IPS-18a (cell line): ENCODE data around the gene GFER.
"Not testable (repeated sequence)": the region's sequence is repeated elsewhere in the genome, so short reads cannot be mapped to it uniquely, and the experiment has no call there.

Source experiments
- H3K27ac ChIP-seq: one replicate; pipeline ENCODE4 v1.5.1; 2013; ENCODE audit warnings: low read length
- H3K27me3 ChIP-seq: one replicate; pipeline ENCODE4 v1.6.1; 2013; ENCODE audit warnings: mild to moderate bottlenecking, low read length; ENCODE audit not compliant: control insufficient read depth, insufficient read depth
- H3K36me3 ChIP-seq: one replicate; pipeline ENCODE4 v1.6.1; 2013; ENCODE audit warnings: low read depth, low read length; ENCODE audit not compliant: control insufficient read depth
- H3K4me1 ChIP-seq: one replicate; pipeline ENCODE4 v1.6.1; 2013; ENCODE audit warnings: low read depth, low read length; ENCODE audit not compliant: control insufficient read depth
- H3K4me3 ChIP-seq: one replicate; pipeline ENCODE4 v1.5.1; 2013; ENCODE audit warnings: low read length
- H3K9ac ChIP-seq: one replicate; pipeline ENCODE4 v1.6.1; 2013; ENCODE audit warnings: mild to moderate bottlenecking, low read length, moderate library complexity
- H3K9me3 ChIP-seq: one replicate; pipeline ENCODE4 v1.6.1; 2013; ENCODE audit warnings: low read depth, low read length; ENCODE audit not compliant: control insufficient read depth

The GFER gene

DNA sequence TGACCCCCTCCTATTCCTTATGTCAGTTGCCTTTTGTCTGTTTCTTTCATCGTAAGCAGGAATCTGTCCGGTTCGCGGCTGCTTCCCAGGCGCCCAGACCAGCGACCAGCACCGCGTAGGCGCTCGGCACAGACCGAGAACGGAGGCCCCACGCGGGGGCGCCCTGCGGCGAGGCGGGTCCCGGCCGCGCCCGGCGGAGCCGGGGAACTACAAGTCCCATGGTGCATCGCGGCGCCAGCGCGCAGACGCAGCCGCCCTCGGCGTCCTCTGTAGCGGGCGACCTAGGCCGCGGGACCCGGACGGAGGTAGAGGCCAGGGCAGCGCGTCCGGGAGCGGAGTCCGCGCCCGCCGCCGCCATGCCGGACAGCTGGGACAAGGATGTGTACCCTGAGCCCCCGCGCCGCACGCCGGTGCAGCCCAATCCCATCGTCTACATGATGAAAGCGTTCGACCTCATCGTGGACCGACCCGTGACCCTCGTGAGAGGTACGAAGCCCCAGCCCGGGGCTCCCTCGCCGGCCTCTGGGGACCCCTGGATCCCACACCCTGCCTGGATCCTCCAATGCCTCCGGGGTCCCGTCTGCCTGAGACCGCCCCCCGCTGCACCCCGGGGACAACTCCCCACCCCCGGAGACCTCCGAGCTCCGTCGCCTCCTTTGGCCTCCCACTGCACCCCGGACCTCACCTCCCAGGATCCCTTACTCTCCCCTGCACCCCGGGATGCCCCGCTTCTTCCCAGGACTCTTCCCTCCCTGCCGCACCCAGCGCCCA lies 24.5 kb upstream of the GFER start, which contains the start of gene NDUFB10:
Gene NDUFB10 (plus strand): TSS at position 270 of the 771 bp plus-strand sequence. CDS start 87 bp downstream, at position 357.
- Histone ChIP-seq H3K27me3 (no peaks in the 10 kb centered on the region), H3K4me1 (peaks cover 10% of the 10 kb centered on the region), H3K9me3 (no peaks in the 10 kb centered on the region), H3K4me3 (peak within 1 kb of the TSS; percentile 83), H3K9ac (peak within 1 kb of the TSS; percentile 88), H3K27ac (no peak within 1 kb of the TSS), H3K36me3 (peaks cover 30% of the 10 kb centered on the region)

DNA sequence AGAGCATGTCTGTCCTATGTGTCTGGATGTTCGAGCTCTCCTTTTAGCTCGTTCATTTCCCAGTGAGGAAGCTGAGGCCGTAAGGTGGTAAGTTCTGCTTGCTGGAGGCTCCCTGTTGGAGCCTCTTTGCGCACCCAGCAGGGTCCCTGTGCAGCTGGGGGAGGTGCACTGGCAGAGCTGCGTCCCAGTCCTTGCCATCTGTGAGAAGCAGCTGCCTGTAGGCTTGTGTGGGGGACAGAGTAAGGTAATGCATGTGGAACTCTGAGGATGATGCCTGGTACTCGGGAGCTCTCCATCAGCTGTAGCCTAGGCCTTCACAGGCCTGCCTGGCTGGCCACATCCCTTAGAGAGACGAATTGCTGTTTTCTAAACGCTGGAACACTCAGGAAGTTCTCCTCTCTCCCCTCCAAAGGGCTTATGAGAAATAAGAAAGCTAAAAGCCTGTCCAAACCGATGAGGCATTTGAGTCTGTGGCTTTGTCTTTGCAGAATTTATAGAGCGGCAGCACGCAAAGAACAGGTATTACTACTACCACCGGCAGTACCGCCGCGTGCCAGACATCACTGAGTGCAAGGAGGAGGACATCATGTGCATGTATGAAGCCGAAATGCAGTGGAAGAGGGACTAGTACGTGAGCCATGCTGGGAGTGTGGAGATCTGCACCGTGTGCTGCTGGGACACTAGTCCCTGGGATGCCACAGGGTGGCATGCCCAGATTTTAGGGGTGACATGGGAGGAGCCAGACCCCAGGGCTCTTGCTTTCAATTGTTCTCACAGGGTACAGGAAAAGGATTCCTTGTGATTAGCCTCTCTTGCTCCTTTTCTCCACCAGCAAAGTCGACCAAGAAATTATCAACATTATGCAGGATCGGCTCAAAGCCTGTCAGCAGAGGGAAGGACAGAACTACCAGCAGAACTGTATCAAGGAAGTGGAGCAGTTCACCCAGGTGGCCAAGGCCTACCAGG lies 23.0 kb upstream of the GFER start:
- no peak overlapping the region for H3K27ac ChIP-seq

DNA sequence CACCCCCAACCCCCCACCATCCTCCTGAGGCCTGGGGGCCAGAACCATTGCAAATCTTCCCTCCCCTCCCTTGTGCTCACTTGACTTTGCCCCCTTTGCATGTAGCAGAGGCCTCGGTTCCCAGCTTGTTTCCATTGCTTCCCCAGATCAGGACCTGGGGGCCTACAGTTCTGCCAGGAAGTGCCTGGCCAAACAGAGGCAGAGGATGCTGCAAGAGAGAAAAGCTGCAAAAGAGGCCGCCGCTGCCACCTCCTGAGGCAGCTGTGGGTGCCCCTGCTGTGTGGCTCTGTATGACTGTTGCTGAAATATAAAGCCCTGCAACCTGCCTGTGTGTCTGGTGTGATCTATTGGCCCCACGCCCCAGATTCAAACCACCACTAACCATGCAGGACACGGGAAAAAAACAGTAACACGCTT lies 22.3 kb upstream of the GFER start:
- Histone ChIP-seq H3K4me1 (peaks cover 10% of the 10 kb centered on the region), H3K4me3 (peak overlapping the region; percentile 80), H3K9me3 (no peaks in the 10 kb centered on the region), H3K27ac (no peak overlapping the region), H3K36me3 (peaks cover 30% of the 10 kb centered on the region), H3K27me3 (no peaks in the 10 kb centered on the region), H3K9ac (no peak overlapping the region)

More for the DNA sequence above, 23.0 kb upstream of the GFER start:
- Histone ChIP-seq H3K27me3 (no peaks in the 10 kb centered on the region), H3K36me3 (peaks cover 30% of the 10 kb centered on the region), H3K9me3 (no peaks in the 10 kb centered on the region), H3K4me3 (peak overlapping the region; percentile 83), H3K4me1 (peaks cover 10% of the 10 kb centered on the region), H3K9ac (no peak overlapping the region)

DNA sequence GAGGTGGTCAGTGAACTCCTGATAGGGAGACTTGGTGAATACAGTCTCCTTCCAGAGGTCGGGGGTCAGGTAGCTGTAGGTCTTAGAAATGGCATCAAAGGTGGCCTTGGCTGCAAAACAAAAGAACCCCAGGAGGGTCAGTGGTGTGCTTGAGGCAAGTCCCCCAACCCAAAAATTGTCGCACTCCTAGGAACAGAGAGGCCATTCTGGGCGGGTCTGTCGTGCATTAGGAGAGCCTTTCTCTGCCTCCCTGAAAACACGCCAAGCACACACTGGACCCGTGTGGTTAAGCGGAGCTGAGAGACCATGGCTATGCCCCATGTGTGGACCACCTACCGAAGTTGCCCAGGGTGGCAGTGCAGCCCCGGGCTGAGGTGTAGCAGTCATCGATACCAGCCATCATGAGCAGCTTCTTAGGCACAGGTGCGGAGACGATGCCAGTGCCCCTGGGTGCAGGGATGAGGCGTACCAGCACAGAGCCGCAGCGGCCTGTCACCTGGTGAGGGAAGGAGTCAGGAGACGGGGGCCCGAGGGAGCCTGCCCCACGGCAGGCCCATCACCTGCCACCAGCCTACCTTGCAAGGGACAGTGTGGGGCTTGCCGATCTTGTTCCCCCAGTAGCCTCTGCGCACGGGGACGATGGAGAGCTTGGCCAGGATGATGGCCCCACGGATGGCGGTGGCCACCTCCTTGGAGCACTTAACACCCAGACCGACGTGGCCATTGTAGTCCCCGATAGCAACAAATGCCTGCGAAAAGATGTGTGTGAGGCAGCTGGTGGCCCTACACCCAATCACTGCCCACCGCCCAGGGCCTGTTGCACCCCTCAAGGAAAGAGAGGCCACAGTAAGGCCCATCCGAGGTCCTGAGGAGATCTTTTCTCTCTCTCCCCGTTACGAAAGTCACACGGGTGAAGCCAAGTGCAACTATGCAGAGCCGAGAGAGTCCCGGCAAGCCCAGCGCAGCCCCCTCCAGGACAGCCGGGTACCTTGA lies 21.5 kb upstream of the GFER start:
- not testable (repeated sequence) for H3K27me3 ChIP-seq, H3K9me3 ChIP-seq, H3K27ac ChIP-seq
- H3K4me1 ChIP-seq, result peaks cover 10% of the 10 kb centered on the region
- peaks cover 30% of the 10 kb centered on the region for H3K36me3 ChIP-seq
- H3K4me3 ChIP-seq, result peak overlapping the region; percentile 80
- H3K9ac ChIP-seq, result peak overlapping the region; percentile 91

DNA sequence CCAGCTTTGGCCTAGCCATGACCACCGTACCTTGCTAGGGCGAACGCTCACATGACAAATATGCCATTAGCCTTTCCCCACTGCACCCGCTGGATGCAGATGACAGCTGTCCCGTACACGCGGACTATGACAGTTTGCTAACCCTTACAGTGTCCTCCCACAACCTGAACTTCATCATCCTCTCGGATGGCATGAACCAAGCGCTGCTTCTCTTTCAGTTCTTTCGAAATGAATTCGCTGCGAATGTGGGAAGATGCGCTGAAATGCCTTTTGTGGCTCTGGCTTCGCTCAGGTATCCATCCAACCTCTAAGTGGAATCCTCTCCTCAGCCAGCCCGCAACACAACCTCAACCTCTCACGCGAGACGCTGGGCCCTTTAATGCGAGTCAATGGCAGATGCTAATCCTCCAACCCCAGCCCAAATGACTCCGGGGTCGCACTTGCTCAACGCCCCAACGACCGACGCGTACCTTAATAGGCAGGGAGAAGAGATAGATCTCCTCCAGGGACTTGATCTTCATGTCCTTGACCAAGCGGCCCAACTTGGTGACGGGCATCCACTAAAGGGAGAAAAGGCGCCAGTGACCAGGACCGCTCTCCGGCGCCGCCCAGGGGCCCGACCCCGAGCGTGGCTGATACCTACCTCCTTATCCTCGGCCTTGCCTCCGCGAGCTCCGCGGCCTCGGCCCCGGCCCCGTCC lies 20.0 kb upstream of the GFER start:
- no peaks in the 10 kb centered on the region for H3K27me3 ChIP-seq
- H3K4me3 ChIP-seq, result peak overlapping the region; percentile 80
- no peaks in the 10 kb centered on the region for H3K9me3 ChIP-seq
- H3K27ac ChIP-seq, result peak overlapping the region; percentile 3
- H3K9ac ChIP-seq, result peak overlapping the region; percentile 91
- H3K36me3 ChIP-seq, result peaks cover 30% of the 10 kb centered on the region
- peaks cover 10% of the 10 kb centered on the region for H3K4me1 ChIP-seq

DNA sequence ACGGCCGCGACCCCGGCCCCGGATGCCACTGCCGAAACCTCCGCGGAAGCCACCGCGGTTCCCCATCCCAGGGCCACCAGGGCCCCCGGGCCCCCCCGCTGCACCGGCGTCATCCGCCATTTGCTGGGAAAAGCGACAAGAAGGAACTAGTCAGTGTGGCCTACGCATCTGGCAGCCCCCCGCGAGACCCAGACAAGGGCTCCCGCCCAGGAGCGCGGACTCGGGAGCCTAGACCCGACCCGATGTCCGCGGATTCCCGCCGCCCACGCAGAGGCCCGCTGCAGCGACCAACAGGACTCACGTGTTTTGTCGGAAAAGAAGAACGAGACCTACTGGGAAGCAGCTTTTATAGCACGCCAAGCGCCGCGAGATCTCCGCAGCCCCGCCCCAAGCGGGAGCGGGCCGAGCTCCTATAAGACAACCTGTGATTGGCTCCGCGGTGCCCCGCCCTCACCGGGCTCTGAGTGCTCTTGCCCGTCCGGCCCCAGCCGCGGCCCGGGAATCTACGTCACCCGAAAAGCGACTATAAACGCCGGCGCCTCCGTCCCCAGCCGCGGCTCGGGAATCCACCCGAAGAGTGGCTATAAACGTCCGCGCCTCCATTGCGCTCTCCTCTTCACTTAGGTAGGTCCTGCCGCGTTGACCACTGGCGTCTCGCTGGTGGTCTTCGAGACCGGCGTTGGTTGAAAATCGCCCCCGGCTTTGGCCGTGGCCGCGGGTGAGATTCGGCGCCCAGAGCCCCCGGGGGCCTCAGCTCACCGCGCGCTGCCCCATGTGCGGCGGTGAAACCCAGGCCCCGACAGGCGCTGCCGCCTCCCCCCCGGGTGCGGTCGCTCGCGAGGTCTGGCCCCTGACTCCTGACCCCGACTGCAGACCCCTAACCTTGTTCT lies 19.2 kb upstream of the GFER start, which contains the start of gene RPS2:
Gene RPS2 (minus strand): TSS at position 321 of the 890 bp plus-strand sequence. CDS start 201 bp downstream, at position 120.
- peaks cover 30% of the 10 kb centered on the region for H3K36me3 ChIP-seq
- no peaks in the 10 kb centered on the region for H3K9me3 ChIP-seq
- peak within 1 kb of the TSS; percentile 80 for H3K4me3 ChIP-seq
- H3K4me1 ChIP-seq, result peaks cover 10% of the 10 kb centered on the region
- peak within 1 kb of the TSS; percentile 91 for H3K9ac ChIP-seq
- H3K27me3 ChIP-seq, result no peaks in the 10 kb centered on the region
- H3K27ac ChIP-seq, result peak within 1 kb of the TSS; percentile 3

DNA sequence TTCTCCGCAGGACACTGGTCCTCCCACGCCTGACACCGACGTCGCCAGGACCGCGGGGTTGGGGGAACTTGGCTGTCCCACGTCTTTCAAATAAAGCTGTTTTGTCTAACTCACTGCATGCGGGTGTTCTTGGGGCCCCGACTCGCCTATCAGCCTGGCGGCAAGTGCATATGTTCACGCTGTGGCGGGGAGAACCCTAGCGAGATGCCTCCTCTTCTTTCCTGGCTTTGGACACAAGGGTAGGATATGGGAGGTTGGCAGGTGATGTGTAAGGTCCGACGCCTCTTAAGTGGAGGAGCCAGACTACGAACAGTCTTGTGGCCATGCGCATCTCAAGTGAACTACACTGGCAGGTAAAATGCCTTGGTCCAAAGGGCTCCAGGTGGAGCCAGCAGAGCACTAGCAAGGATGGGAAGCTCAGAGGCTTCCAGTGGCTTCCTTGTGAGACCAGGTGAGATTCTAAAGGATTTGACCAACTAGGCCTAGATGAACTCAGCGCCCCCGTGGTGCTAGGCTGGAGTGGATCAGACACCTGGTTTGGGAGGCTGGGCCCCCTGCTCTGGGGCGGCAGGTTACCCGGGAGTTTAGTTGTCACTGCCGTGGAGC lies 18.5 kb upstream of the GFER start:
- H3K36me3 ChIP-seq, result peaks cover 30% of the 10 kb centered on the region
- peaks cover 10% of the 10 kb centered on the region for H3K4me1 ChIP-seq
- no peaks in the 10 kb centered on the region for H3K27me3 ChIP-seq
- no peak overlapping the region for H3K27ac ChIP-seq
- no peaks in the 10 kb centered on the region for H3K9me3 ChIP-seq
- peak overlapping the region; percentile 91 for H3K9ac ChIP-seq
- peak overlapping the region; percentile 80 for H3K4me3 ChIP-seq

DNA sequence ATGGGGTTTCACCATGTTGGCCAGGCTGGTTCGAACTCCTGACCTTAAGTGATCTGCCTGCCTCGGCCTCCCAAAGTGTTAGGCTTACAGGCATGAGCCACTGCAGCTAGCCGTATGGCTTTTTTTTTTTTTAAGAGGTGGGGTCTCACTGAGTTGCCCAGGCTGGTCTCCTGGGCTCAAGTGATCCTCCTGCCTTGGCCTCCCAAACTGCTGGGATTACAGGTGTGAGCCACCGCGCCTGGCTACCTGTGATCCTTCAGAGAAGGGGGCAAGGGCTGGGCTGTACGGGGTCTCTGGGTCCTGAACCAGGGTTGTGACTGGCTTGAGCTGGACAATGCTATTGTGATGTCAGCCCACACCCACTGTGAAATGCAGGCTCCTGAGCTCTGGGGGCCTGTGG lies 17.5 kb upstream of the GFER start, which contains the start of gene RNF151:
Gene RNF151 (plus strand): TSS at position 397 of the 400 bp plus-strand sequence. CDS start 26 bp downstream, outside the sequence.
- Histone ChIP-seq H3K4me1 (peaks cover 4% of the 10 kb centered on the region), H3K9ac (peak within 1 kb of the TSS; percentile 91), H3K36me3 (peaks cover 26% of the 10 kb centered on the region), H3K27me3 (no peaks in the 10 kb centered on the region), H3K27ac (no peak within 1 kb of the TSS), H3K9me3 (no peaks in the 10 kb centered on the region), H3K4me3 (peak within 1 kb of the TSS; percentile 80)

DNA sequence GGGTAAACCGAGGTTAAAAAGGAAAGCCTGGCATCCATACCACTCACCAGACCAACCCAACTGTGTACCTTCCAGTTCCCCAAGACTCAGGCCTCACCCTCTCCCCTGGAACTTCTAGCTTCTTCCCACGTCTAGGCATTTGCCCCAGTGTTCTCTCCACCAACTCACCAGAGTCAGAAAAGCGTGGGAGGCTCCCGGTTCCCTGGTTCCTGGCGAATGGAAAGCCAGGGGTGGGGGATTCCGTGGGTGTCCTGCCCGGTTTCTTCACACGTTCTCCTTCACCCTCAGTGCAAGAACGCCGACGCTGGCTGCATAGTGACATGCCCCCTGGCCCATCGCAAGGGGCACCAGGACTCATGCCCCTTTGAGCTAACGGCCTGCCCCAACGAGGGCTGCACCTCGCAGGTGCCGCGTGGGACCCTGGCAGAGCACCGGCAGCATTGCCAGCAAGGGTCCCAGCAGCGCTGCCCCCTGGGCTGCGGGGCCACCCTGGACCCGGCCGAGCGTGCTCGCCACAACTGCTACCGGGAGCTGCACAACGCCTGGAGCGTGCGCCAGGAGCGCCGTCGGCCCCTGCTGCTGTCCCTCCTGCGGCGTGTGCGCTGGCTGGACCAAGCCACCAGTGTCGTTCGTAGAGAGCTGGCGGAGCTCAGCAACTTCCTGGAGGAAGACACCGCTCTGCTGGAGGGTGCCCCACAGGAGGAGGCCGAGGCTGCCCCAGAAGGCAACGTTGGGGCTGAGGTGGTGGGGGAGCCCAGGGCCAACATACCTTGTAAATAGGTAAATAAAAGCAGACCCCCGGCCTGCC lies 15.6 kb upstream of the GFER start:
- Histone ChIP-seq H3K4me1 (no peaks in the 10 kb centered on the region), H3K27me3 (no peaks in the 10 kb centered on the region), H3K9me3 (no peaks in the 10 kb centered on the region), H3K9ac (no peak overlapping the region), H3K4me3 (no peak overlapping the region), H3K36me3 (peaks cover 8% of the 10 kb centered on the region), H3K27ac (no peak overlapping the region)
